ENCODE data around the gene KIF5B. TPM values are rescaled to one million over a fixed set of nuclear protein-coding genes. Genes with fewer than 3 reads are reported as not detected.
"Not testable (repeated sequence)": the region's sequence is repeated elsewhere in the genome, so short reads cannot be mapped to it uniquely, and the experiment has no call there.

The KIF5B gene
- total RNA-seq, 4 donors from 2014 or later = 80.2 to 116 (median 100) TPM

GRCh38 chr10:32002531-32002930 lies 53.7 kb downstream of the KIF5B start:
- H3K4me3 ChIP-seq (ENCODE audit: low read depth, poor library complexity, severe bottlenecking) = no peak overlapping the region
- 60 to 79% methylated on average over 1 of the region's 1 CpG for WGBS, 2 donors
- intact Hi-C loops (cut with DNase I; ENCODE audit: low total_unique reads) = no loop called here
- DNase-seq (ENCODE audit: low spot score in 2 of 2) = no peak
- no peak for TF ChIP-seq POLR2A (IDR thresholded peaks at IDR 0.05)
- no peak for TF ChIP-seq CTCF (IDR thresholded peaks at IDR 0.05)

GRCh38 chr10:32000937-32001336 lies 55.3 kb downstream of the KIF5B start:
- H3K4me3 ChIP-seq (ENCODE audit: low read depth, poor library complexity, severe bottlenecking) = no peak overlapping the region
- no peak for DNase-seq (ENCODE audit: low spot score in 2 of 2)
- TF ChIP-seq POLR2A (IDR thresholded peaks at IDR 0.05) (no peak), CTCF (IDR thresholded peaks at IDR 0.05) (no peak)
- intact Hi-C loops (cut with DNase I; ENCODE audit: low total_unique reads) = no loop called here
- 59 to 69% methylated on average over 4 of the region's 4 CpGs for WGBS, 2 donors

GRCh38 chr10:31999836-32000235 lies 56.4 kb downstream of the KIF5B start:
- intact Hi-C loops (cut with DNase I; ENCODE audit: low total_unique reads) = no loop called here
- WGBS, 2 donors = 91 to 93% methylated on average over 3 of the region's 3 CpGs
- no peak overlapping the region for H3K4me3 ChIP-seq (ENCODE audit: low read depth, poor library complexity, severe bottlenecking)
- no peak for DNase-seq (ENCODE audit: low spot score in 2 of 2)
- TF ChIP-seq POLR2A (IDR thresholded peaks at IDR 0.05) = no peak
- no peak for TF ChIP-seq CTCF (IDR thresholded peaks at IDR 0.05)

- no peak for DNase-seq (ENCODE audit: low spot score in 2 of 2)
- intact Hi-C loops (cut with DNase I; ENCODE audit: low total_unique reads) = no loop called here
- H3K4me3 ChIP-seq (ENCODE audit: low read depth, poor library complexity, severe bottlenecking) = no peak overlapping the region
- TF ChIP-seq CTCF (IDR thresholded peaks at IDR 0.05) (no peak), POLR2A (IDR thresholded peaks at IDR 0.05) (no peak)
- whole genome bisulfite sequencing, 2 donors = 43 to 72% methylated on average over 3 of the region's 3 CpGs
These were observed 57.1 kb downstream of the KIF5B start for GRCh38 chr10:31999070-31999660.

- H3K4me3 ChIP-seq (ENCODE audit: low read depth, poor library complexity, severe bottlenecking) = no peak overlapping the region
- 79 to 80% methylated on average over 6 of the region's 6 CpGs for WGBS, 2 donors
- intact Hi-C loops (cut with DNase I; ENCODE audit: low total_unique reads) = no loop called here
- no peak for DNase-seq (ENCODE audit: low spot score in 2 of 2)
- no peak for TF ChIP-seq CTCF (IDR thresholded peaks at IDR 0.05)
- no peak for TF ChIP-seq POLR2A (IDR thresholded peaks at IDR 0.05)
These were observed 61.3 kb downstream of the KIF5B start for GRCh38 chr10:31994926-31995325.

- no peak overlapping the region for H3K4me3 ChIP-seq (ENCODE audit: low read depth, poor library complexity, severe bottlenecking)
- no peak for DNase-seq (ENCODE audit: low spot score in 2 of 2)
- intact Hi-C loops (cut with DNase I; ENCODE audit: low total_unique reads) = no loop called here
- TF ChIP-seq POLR2A (IDR thresholded peaks at IDR 0.05) (no peak), CTCF (IDR thresholded peaks at IDR 0.05) (no peak)
These were observed 65.3 kb downstream of the KIF5B start for GRCh38 chr10:31990937-31991336.

- DNase-seq (ENCODE audit: low spot score in 2 of 2); intact Hi-C loops (cut with DNase I; ENCODE audit: low total_unique reads); H3K4me3 ChIP-seq (ENCODE audit: low read depth, poor library complexity, severe bottlenecking): not testable (repeated sequence)
- WGBS, 2 donors = 76 to 77% methylated on average over 1 of the region's 1 CpG
These were observed 68.4 kb downstream of the KIF5B start for GRCh38 chr10:31987786-31988185.

Measured in lower leg skin (tissue), 4 donors.